CD4-positive, alpha-beta T cell (primary cell): ENCODE data around the gene IQGAP1. TPM values are rescaled to one million over a fixed set of nuclear protein-coding genes. Genes with fewer than 3 reads are reported as not detected.

Experiments
- ATAC-seq: fragments of 200-7000 bp; cut with Tn5 transposase; one replicate; pipeline ENCODE4 v1.10.0; 2022; ENCODE audit warnings: mild to moderate bottlenecking; ENCODE audit not compliant: poor library complexity
- CTCF ChIA-PET: fragments of 350-600 bp; sonication (Branson Sonifier 250); formaldehyde crosslinking; loops from one replicate; lab custom pipeline; 2021; ENCODE audit warnings: antibody characterized with exemption, inconsistent platforms; lab: Charles Lee
- POLR2A ChIA-PET: fragments of 350-600 bp; sonication (Branson Sonifier 250); formaldehyde crosslinking; loops from one replicate; lab custom pipeline; 2021; ENCODE audit warnings: antibody characterized with exemption, inconsistent platforms; lab: Charles Lee
- DNase-seq, 14 experiments: peaks; one replicate each; pipeline ENCODE4 v3.0.0-alpha.2; 2013 to 2020; ENCODE audit warnings: mixed read lengths in 2 of 14
- H3K27ac ChIP-seq, 2 donors: one replicate each; pipeline versions ENCODE4 v1.5.1 to v1.7.0; 2013; ENCODE audit warnings: low read length in 2 of 2, low read depth in 1 of 2, mild to moderate bottlenecking in 1 of 2
- H3K27me3 ChIP-seq, 2 experiments: 1 replicate in 1 of 2; 2 replicates in 1 of 2; pipeline versions ENCODE4 v1.6.1 to v1.7.0; 2013; ENCODE audit warnings: low read length in 2 of 2, control low read depth in 1 of 2, mild to moderate bottlenecking in 1 of 2, moderate library complexity in 1 of 2; ENCODE audit not compliant: insufficient read depth in 2 of 2, control insufficient read depth in 1 of 2
- H3K36me3 ChIP-seq: one replicate; pipeline ENCODE4 v1.6.1; 2013; ENCODE audit warnings: low read length, control low read depth; ENCODE audit not compliant: insufficient read depth
- H3K4me1 ChIP-seq: one replicate; pipeline ENCODE4 v1.6.1; 2013; ENCODE audit warnings: low read length, control low read depth; ENCODE audit not compliant: insufficient read depth
- H3K4me3 ChIP-seq: one replicate; pipeline ENCODE4 v1.5.1; 2013; ENCODE audit warnings: mild to moderate bottlenecking, low read length, moderate library complexity
- H3K9me3 ChIP-seq, 2 experiments: 1 replicate in 1 of 2; 2 replicates in 1 of 2; pipeline versions ENCODE4 v1.6.1 to v1.7.0; 2013; ENCODE audit warnings: low read length in 2 of 2, mild to moderate bottlenecking in 2 of 2, control low read depth in 1 of 2, moderate library complexity in 1 of 2; ENCODE audit not compliant: control insufficient read depth in 1 of 2, insufficient read depth in 1 of 2
- H3K27ac Mint-ChIP-seq: one replicate; pipeline ENCODE4 v1.8.0; 2020; ENCODE audit warnings: mixed read lengths
- H3K27me3 Mint-ChIP-seq: one replicate; pipeline ENCODE4 v1.8.0; 2021; ENCODE audit warnings: mixed read lengths
- H3K36me3 Mint-ChIP-seq: one replicate; pipeline ENCODE4 v1.8.0; 2021; ENCODE audit warnings: low read depth, mixed read lengths
- H3K4me1 Mint-ChIP-seq: one replicate; pipeline ENCODE4 v1.8.0; 2021; ENCODE audit warnings: low read depth, mixed read lengths
- H3K4me3 Mint-ChIP-seq: one replicate; pipeline ENCODE4 v1.8.0; 2020; ENCODE audit warnings: mild to moderate bottlenecking, mixed read lengths
- H3K9me3 Mint-ChIP-seq: one replicate; pipeline ENCODE4 v1.8.0; 2020; ENCODE audit warnings: mixed read lengths
- intact Hi-C, 2 experiments: fragments of 100-400 bp; cut with DNase I in 1 of 2; cut with micrococcal nuclease in 1 of 2; formaldehyde crosslinking; loops; one replicate each; pipeline versions ENCODE4 v1.15.1 to v1.9.0; 2023 to 2025; cut with DNase I, micrococcal nuclease
- total RNA-seq, 174 experiments: library from RNA in 2 of 174; stranded (reverse) in 2 of 174; gene quantifications; one replicate each; pipeline ENCODE4 v1.2.3 and lab custom pipeline; 2021 to 2026
- TF ChIP-seq, protein P1 (sequence below): fragments of 200-600 bp; IDR thresholded peaks from one replicate; pipeline ENCODE4 v1.8.0; 2022; ENCODE audit warnings: antibody characterized with exemption, mild to moderate bottlenecking

The IQGAP1 gene
- total RNA-seq, 2 experiments from 2014 or later: 76.8 to 78.7 TPM

DNA sequence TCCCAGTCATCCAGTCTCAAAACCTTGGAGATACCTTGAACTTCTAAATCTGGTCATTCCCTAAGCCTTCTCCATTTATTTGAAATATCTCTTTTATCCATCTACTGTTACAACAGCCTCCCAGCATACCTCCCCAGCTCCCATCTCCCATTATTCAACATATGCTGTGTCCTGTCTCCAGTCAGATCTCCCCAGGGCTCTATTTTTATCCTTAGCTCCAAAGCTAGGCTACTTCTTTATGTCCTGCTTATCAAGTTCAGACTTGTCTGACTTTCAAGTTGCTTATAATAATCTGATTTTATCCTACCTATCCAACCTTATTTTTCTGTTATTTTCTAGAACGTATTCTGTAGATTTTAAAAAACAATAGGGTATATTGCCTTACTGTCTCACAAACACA, 44.2 kb downstream of the IQGAP1 start:
- H3K9me3 Mint-ChIP-seq: no peaks in the 10 kb centered on the region
- no peaks in the 10 kb centered on the region for H3K27me3 ChIP-seq
- H3K4me1 ChIP-seq: no peaks in the 10 kb centered on the region
- ATAC-seq (no peak), DNase-seq (no peak)
- CTCF ChIA-PET: interaction anchor here (1.4 to 2.4 kb wide), 2 partner anchors 11 to 70 kb away, joined by 4 to 6 read pairs; no protein-coding TSS in a partner anchor
- H3K27ac Mint-ChIP-seq: no peak overlapping the region
- POLR2A ChIA-PET: no interaction called here
- intact Hi-C loops: no loop called here
- H3K27me3 Mint-ChIP-seq: no peaks in the 10 kb centered on the region
- H3K4me3 Mint-ChIP-seq: no peak overlapping the region
- H3K27ac ChIP-seq: no peak overlapping the region
- TF ChIP-seq, protein P1, sequence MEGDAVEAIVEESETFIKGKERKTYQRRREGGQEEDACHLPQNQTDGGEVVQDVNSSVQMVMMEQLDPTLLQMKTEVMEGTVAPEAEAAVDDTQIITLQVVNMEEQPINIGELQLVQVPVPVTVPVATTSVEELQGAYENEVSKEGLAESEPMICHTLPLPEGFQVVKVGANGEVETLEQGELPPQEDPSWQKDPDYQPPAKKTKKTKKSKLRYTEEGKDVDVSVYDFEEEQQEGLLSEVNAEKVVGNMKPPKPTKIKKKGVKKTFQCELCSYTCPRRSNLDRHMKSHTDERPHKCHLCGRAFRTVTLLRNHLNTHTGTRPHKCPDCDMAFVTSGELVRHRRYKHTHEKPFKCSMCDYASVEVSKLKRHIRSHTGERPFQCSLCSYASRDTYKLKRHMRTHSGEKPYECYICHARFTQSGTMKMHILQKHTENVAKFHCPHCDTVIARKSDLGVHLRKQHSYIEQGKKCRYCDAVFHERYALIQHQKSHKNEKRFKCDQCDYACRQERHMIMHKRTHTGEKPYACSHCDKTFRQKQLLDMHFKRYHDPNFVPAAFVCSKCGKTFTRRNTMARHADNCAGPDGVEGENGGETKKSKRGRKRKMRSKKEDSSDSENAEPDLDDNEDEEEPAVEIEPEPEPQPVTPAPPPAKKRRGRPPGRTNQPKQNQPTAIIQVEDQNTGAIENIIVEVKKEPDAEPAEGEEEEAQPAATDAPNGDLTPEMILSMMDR: no peak
- H3K4me3 ChIP-seq: no peak overlapping the region
- H3K9me3 ChIP-seq: no peaks in the 10 kb centered on the region
- peaks cover 47% of the 10 kb centered on the region for H3K4me1 Mint-ChIP-seq
- H3K36me3 ChIP-seq: peaks cover 75% of the 10 kb centered on the region
- peaks cover 93% of the 10 kb centered on the region for H3K36me3 Mint-ChIP-seq

DNA sequence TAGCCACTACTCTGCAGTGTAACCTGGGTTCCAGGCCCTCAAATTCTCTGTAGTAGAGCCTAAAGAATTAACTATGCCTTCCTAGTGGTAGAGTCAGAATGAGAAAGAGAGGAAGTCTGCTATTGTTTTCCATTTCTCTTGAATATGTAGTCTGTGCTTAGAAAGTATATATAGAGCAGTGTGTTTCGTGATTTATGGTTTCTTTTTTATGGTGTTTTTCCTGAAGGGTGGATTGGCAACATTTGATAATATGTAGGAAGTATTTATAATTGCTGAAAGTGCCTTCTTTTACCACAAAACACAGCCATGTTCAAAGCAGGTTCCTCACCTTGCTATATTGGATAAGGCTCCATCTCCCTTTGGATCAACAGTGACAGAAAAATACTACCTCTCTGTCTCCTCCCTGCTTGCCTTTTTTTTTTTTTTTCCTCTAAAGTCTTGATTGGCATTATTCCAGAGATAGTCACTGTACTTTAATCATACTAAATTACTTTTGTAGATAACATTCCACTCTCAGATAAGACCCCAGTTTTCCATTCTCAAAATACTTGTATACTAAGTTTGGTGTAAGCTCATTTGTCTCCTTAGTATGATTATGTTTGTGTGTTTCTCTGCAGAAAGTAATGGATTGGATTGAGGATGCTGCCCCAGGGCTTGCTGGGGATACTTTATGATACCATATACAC, 47.8 kb downstream of the IQGAP1 start:
- POLR2A ChIA-PET: no interaction called here
- H3K9me3 Mint-ChIP-seq: no peaks in the 10 kb centered on the region
- H3K27ac Mint-ChIP-seq: no peak overlapping the region
- Histone ChIP-seq H3K27ac (no peak overlapping the region), H3K36me3 (peaks cover 51% of the 10 kb centered on the region), H3K9me3 (no peaks in the 10 kb centered on the region), H3K27me3 (no peaks in the 10 kb centered on the region), H3K4me3 (no peak overlapping the region), H3K4me1 (no peaks in the 10 kb centered on the region)
- TF ChIP-seq, protein P1: no peak
- H3K36me3 Mint-ChIP-seq: peaks cover 78% of the 10 kb centered on the region
- H3K4me1 Mint-ChIP-seq: peaks cover 37% of the 10 kb centered on the region
- no peak for DNase-seq
- intact Hi-C loops: loop anchor here in 1 of 2 experiments (5.0 kb wide), 2 partner anchors 42 to 73 kb away; no protein-coding TSS in a partner anchor
- CTCF ChIA-PET: interaction anchor here (0.9 to 1.0 kb wide), 2 partner anchors 74 kb away, joined by 3 to 6 read pairs; no protein-coding TSS in a partner anchor
- no peak for ATAC-seq
- no peak overlapping the region for H3K4me3 Mint-ChIP-seq
- no peaks in the 10 kb centered on the region for H3K27me3 Mint-ChIP-seq

DNA sequence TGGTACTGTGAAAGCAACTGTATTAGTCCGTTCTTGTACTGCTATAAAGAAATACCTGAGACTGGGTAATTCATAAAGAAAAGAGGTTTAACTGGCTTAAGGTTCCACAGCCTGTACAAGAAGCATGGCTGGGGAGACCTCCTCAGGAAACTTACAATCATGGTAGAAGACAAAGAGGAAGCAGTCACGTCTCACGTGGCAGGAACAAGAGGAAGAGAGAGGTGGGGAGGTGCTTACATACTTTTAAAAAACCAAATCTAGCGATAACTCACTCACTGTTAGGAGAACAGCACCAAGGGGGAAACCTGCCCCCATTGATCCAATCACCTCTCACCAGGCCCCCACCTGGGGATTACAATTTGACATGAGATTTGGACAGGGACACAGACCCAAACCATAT, 48.9 kb downstream of the IQGAP1 start:
- H3K9me3 Mint-ChIP-seq: no peaks in the 10 kb centered on the region
- TF ChIP-seq, protein P1: no peak
- no peaks in the 10 kb centered on the region for H3K27me3 ChIP-seq
- no peaks in the 10 kb centered on the region for H3K4me1 ChIP-seq
- ChIA-PET CTCF (interaction anchor here (0.9 to 1.7 kb wide), 3 partner anchors 24 to 75 kb away, joined by 3 to 7 read pairs (median 6); no protein-coding TSS in a partner anchor), POLR2A (no interaction called here)
- H3K27ac ChIP-seq: no peak overlapping the region
- H3K27ac Mint-ChIP-seq: peak overlapping the region; percentile 4
- H3K9me3 ChIP-seq: no peaks in the 10 kb centered on the region
- H3K4me3 Mint-ChIP-seq: no peak overlapping the region
- DNase-seq (peak in 1 of 14 experiments; percentile 23), ATAC-seq (no peak)
- H3K4me3 ChIP-seq: no peak overlapping the region
- intact Hi-C loops: loop anchor here in 1 of 2 experiments (5.0 kb wide), 2 partner anchors 40 to 75 kb away; no protein-coding TSS in a partner anchor
- peaks cover 27% of the 10 kb centered on the region for H3K4me1 Mint-ChIP-seq
- peaks cover 61% of the 10 kb centered on the region for H3K36me3 ChIP-seq
- peaks cover 80% of the 10 kb centered on the region for H3K36me3 Mint-ChIP-seq
- no peaks in the 10 kb centered on the region for H3K27me3 Mint-ChIP-seq
